Stimulated activated CD4-positive, alpha-beta T cell treated with anti-CD3 and anti-CD28 coated beads, Interleukin-1b, Interleukin-23, amount 100 ng/mL, for 24 hours (primary cell): ENCODE results near the gene FNDC4.

Source experiments
- DNase-seq, 4 experiments: peaks; one replicate each; pipeline ENCODE4 v3.0.0-alpha.2; 2020; ENCODE audit warnings: low read depth in 4 of 4, low spot score in 1 of 4

FNDC4 gene

DNA sequence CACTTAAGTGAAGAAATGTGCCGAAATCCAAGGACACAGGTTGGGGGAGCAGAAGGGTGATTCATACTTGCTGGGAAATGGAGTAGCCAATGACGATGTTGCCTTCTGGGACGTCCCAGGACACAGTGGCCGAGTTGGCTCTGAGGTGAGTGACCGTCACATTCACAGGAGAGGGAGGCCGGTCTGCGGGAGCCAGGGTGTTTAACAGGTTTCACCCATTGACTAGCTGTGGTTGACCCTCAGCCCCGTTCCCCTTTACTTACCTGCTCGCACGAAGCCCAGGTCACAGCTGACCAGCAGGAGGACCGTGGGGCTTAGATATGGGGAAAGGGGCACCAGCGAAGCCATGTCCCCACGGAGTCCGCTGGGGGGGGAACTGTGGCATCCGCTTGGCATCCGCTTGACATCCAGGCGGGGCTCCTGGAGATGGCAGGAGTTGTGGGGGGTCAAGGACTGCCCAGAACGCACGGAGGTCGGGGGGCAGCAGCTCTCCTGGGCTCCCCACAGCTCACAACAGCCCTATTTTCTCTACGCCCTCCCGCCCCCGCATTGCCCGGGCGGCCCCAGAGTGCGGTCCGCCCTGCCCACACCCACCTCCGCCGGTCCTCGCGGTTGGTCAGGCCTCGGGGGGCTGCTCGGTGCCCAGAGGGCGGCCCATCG is 586 bp downstream of the FNDC4 start:
- no peak for DNase-seq

GRCh38 chr2:27493948-27494283 is 1.1 kb downstream of the FNDC4 start:
- DNase-seq, result no peak

DNA sequence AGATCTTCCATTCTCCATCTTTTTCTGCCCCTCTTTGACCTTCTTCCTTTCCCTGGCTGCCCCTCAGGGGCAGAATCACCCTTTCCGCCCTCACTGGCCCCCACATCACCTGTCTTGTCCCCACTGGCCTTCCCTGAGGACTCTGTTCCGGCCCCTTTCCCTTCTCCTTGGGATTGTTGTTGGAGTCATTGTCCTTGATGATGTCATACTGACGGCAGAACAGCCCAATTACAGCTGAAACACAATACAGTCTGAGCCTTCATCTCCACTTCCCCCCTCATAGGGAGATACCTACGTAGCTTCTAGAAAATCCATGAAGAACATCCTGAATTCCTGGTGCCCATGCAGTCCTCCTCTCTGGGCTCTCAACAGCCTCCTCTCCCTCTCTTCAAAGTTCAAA is 2.4 kb downstream of the FNDC4 start:
- DNase-seq, result no peak

- peak; percentile 97 to 98 (median 98) for DNase-seq
Measured at GRCh38 chr2:27489498-27490397, 5.3 kb downstream of the FNDC4 start, which contains the start of gene IFT172. IFT172 (minus strand) TSS chr2:27489743; CDS start chr2:27489653, 90 bp downstream.

- DNase-seq, result no peak
Measured at GRCh38 chr2:27489118-27489497, 5.9 kb downstream of the FNDC4 start.

DNA sequence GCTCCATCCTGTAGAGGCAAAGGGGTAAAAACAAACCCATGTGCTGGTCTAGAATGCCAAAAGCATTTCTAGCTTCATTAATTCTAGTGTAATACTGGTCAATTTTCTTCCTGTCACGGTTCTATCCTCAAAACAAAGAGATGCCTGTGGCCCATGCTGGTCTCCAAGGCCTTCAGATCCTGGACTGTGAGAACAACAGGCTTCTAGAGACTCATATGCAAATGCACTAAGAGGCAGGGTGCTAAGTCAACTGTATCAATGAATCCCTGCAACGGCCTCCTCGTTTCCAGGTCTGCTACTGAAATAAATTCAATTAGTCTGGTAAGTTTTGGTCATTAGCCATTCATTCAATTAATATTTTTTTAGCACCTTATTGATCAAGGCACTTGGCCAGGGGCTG is 9.5 kb downstream of the FNDC4 start:
- no peak for DNase-seq

DNA sequence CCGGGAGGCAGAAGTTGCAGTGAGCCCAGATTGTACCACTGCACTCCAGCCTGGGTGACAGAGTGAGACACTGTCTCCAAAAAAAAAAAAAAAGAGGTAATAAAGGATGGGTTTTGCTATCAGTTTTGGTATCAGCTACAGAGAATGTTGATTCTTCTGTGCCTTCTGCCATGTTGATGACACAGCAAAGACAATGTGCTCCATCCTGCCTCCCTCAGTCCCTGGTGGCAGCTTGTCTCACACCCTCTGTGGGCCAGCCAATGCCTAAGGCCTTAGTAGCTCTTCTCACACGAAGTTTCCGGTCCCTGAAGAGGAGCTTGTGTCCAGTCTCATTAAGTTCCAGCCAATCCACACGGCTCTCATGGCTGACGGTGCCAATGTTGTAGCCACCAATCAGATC is 23.0 kb downstream of the FNDC4 start:
- DNase-seq, result no peak

- DNase-seq, result no peak
Measured at GRCh38 chr2:27464443-27464842, 30.6 kb downstream of the FNDC4 start.

- no peak for DNase-seq
Measured at GRCh38 chr2:27461118-27461517, 33.9 kb downstream of the FNDC4 start.

DNA sequence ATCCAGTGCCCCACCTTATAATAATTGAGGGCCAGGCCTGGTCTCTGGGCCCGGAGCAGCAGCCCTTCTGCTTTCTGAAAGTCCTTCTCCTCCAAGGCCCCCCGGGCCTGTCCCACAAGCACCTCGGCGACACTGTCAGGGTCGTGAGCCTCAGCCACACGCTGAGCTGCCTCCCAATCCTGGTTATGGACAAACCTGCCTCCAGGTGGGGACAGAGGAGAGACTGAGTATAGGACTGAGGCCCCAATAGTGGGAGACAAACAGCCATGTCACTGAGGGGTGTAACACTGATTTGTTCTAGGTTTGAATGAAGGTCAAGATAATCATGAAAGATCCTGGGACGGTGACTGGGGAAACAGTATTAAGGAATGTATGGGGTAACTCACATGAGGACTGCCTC is 41.0 kb downstream of the FNDC4 start:
- no peak for DNase-seq

- no peak for DNase-seq
Measured at GRCh38 chr2:27451095-27451494, 43.9 kb downstream of the FNDC4 start.

DNA sequence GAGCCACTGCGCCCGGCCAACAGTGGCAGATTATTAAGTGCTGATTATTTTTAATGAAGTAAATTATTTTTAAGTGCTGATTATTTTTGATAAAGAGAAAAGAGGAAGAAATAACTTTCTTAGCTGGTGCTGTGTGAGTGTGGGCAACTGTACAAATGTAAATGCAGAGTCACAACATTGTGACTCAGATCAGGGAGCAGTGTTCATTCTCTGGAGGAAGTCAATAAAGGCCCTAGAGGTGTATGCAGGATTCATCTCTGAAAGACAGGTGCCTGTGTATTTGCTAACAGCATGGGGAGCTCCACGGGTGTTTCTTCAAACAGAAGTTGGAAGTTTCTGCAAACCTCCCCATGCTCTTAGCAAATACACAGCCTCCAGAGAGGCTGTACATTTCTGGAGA is 46.6 kb downstream of the FNDC4 start:
- DNase-seq, result no peak

DNA sequence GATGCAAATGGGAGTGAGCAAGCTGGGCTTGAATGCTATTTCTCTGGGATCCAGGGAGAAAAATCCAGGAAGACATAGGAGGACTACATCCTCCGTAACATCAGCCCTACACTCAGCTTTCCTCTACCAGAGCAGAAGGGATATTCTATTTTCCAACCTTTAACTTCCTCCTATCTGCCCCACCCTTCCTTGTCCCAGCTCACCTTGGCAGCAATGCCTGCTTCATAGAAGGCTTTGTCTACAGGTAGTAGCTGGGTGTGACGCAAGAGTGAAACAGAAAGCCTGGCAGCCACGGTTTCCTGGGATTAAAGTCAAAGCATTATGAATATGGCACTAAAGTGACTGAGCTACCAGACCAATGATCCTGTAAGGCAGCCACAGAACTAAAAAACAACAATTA is 48.9 kb downstream of the FNDC4 start:
- no peak for DNase-seq

DNA sequence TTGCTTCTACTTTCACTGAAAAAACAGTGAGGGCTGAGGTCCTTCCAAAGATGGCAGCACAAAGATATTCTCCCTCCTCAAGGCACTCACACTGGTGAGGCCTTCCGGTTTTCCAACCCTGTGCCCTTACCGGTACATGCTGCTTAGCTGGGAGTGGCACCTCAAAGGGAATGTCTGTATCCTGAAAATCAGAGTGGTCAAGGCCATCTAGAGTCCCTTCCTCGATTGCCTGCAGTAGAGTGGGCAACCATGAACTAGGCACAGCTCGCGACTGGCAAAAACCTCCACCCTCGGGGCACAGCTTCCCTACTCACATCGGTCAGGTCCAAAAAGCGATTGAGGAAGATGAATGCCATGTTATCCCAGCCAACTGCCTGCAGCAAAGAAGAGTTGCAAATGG is 49.4 kb downstream of the FNDC4 start:
- DNase-seq, result no peak

GRCh38 chr2:27445155-27445554 is 49.8 kb downstream of the FNDC4 start:
- no peak for DNase-seq

DNA sequence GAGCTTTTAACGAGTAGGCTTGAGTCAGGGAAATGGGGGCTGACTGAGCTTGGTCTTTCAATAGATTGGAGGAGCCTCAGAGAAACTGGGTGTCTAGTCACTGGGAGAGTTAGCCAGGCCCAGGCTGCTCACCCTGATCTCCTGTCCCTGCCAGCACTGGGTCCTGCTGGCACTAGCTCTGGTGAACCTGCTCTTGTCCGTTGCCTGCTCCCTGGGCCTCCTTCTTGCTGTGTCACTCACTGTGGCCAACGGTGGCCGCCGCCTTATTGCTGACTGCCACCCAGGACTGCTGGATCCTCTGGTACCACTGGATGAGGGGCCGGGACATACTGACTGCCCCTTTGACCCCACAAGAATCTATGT is 52.1 kb downstream of the FNDC4 start:
- DNase-seq, result no peak

GRCh38 chr2:27441958-27442919 is 52.8 kb downstream of the FNDC4 start, which contains the start of gene KRTCAP3:
KRTCAP3 (plus strand) TSS chr2:27442381; CDS start chr2:27442413, 32 bp downstream.
- DNase-seq, result no peak
